Loucy (cell line): ENCODE results near the gene DYNC2H1.

Source experiments
- H2AFZ ChIP-seq: fragments of 200-600 bp; sonication (generic); 2 replicates; pipeline ENCODE4 v1.6.0; 2016; ENCODE audit warnings: antibody characterized with exemption, mild to moderate bottlenecking, low read length, moderate library complexity
- H3F3A ChIP-seq: fragments of 200-600 bp; 2 replicates; pipeline ENCODE4 v1.6.0; 2016; ENCODE audit warnings: antibody characterized with exemption, low read depth, mild to moderate bottlenecking
- H3K27me3 ChIP-seq: fragments of 200-600 bp; sonication (generic); 2 replicates; pipeline ENCODE4 v1.6.1; 2014; ENCODE audit warnings: low read length, mild to moderate bottlenecking; ENCODE audit not compliant: insufficient read depth, poor library complexity, severe bottlenecking
- H3K36me3 ChIP-seq: fragments of 200-600 bp; sonication (generic); 2 replicates; pipeline ENCODE4 v1.6.1; 2016; ENCODE audit warnings: low read length; ENCODE audit not compliant: insufficient read depth
- H3K4me1 ChIP-seq: fragments of 200-600 bp; sonication (generic); 2 replicates; pipeline ENCODE4 v1.5.1; 2014; ENCODE audit warnings: low read length, mild to moderate bottlenecking; ENCODE audit not compliant: insufficient read depth, poor library complexity, severe bottlenecking
- H3K4me2 ChIP-seq: fragments of 200-600 bp; sonication (generic); 2 replicates; pipeline ENCODE4 v1.6.0; 2014; ENCODE audit warnings: antibody characterized with exemption, low read length, low read depth, mild to moderate bottlenecking; ENCODE audit not compliant: poor library complexity, severe bottlenecking
- H3K4me3 ChIP-seq: fragments of 200-600 bp; sonication (generic); 2 replicates; pipeline ENCODE4 v1.5.1; 2014; ENCODE audit warnings: low read length, mild to moderate bottlenecking, mixed read lengths; ENCODE audit not compliant: poor library complexity, severe bottlenecking
- H3K79me2 ChIP-seq: fragments of 200-600 bp; sonication (generic); 2 replicates; pipeline ENCODE4 v1.6.1; 2014; ENCODE audit warnings: low read length; ENCODE audit not compliant: insufficient read depth
- H3K9ac ChIP-seq: fragments of 200-600 bp; sonication (generic); 2 replicates; pipeline ENCODE4 v1.6.0; 2014; ENCODE audit warnings: mild to moderate bottlenecking, low read depth, low read length, moderate library complexity; ENCODE audit not compliant: poor library complexity, severe bottlenecking
- H3K9me2 ChIP-seq: fragments of 200-600 bp; sonication (generic); replicated peaks from 2 replicates; pipeline ENCODE4 v1.6.1; 2016; ENCODE audit warnings: low read depth, low read length, mixed read lengths
- H3K9me3 ChIP-seq: fragments of 200-600 bp; sonication (generic); 2 replicates; pipeline ENCODE4 v1.6.1; 2014; ENCODE audit warnings: mild to moderate bottlenecking, antibody characterized with exemption, low read length, low read depth; ENCODE audit not compliant: insufficient read depth
- H4K20me1 ChIP-seq: fragments of 200-600 bp; sonication (generic); 2 replicates; pipeline ENCODE4 v1.6.0; 2014; ENCODE audit warnings: antibody characterized with exemption, low read length, mild to moderate bottlenecking; ENCODE audit not compliant: insufficient read depth, poor library complexity, severe bottlenecking
- CTCF ChIP-seq: fragments of 200-600 bp; sonication (generic); conservative IDR thresholded peaks from 2 replicates; pipeline ENCODE4 v1.5.1; 2014; ENCODE audit warnings: mild to moderate bottlenecking, antibody characterized with exemption, low read length
- EZH2phosphoT487 ChIP-seq: fragments of 200-600 bp; IDR thresholded peaks from 2 replicates; pipeline ENCODE4 v1.6.1; 2018; ENCODE audit warnings: antibody characterized with exemption, mild to moderate bottlenecking, moderate library complexity, borderline replicate concordance

Gene DYNC2H1

GRCh38 chr11:103315248-103315647 lies 206.0 kb downstream of the DYNC2H1 start:
- H3K4me3 ChIP-seq, result no peak overlapping the region
- H3F3A ChIP-seq, result no peaks in the 10 kb centered on the region
- no peak overlapping the region for H3K4me2 ChIP-seq
- H3K27me3 ChIP-seq, result no peaks in the 10 kb centered on the region
- H4K20me1 ChIP-seq, result no peaks in the 10 kb centered on the region
- H3K9me2 ChIP-seq, result no peaks in the 10 kb centered on the region
- H3K9ac ChIP-seq, result no peak overlapping the region
- no peaks in the 10 kb centered on the region for H3K4me1 ChIP-seq
- H3K79me2 ChIP-seq, result no peaks in the 10 kb centered on the region
- H3K36me3 ChIP-seq, result no peaks in the 10 kb centered on the region
- no peaks in the 10 kb centered on the region for H3K9me3 ChIP-seq
- no peak for TF ChIP-seq CTCF
- TF ChIP-seq EZH2phosphoT487, result no peak
- no peak overlapping the region for H2AFZ ChIP-seq

GRCh38 chr11:103317118-103317517 lies 207.9 kb downstream of the DYNC2H1 start:
- Histone ChIP-seq H2AFZ (no peak overlapping the region), H3K4me2 (no peak overlapping the region), H3K9me3 (no peaks in the 10 kb centered on the region), H3K79me2 (no peaks in the 10 kb centered on the region), H3K9me2 (no peaks in the 10 kb centered on the region), H3K27me3 (no peaks in the 10 kb centered on the region), H4K20me1 (no peaks in the 10 kb centered on the region), H3K9ac (no peak overlapping the region), H3K4me1 (no peaks in the 10 kb centered on the region), H3K4me3 (no peak overlapping the region), H3F3A (no peaks in the 10 kb centered on the region), H3K36me3 (no peaks in the 10 kb centered on the region)
- no peak for TF ChIP-seq EZH2phosphoT487
- no peak for TF ChIP-seq CTCF

- Histone ChIP-seq H3F3A (no peaks in the 10 kb centered on the region), H3K9me2 (no peaks in the 10 kb centered on the region), H3K4me2 (no peak overlapping the region), H3K79me2 (no peaks in the 10 kb centered on the region), H3K9me3 (no peaks in the 10 kb centered on the region), H3K27me3 (no peaks in the 10 kb centered on the region), H4K20me1 (no peaks in the 10 kb centered on the region), H2AFZ (no peak overlapping the region), H3K4me1 (peaks cover 10% of the 10 kb centered on the region), H3K36me3 (no peaks in the 10 kb centered on the region), H3K4me3 (no peak overlapping the region), H3K9ac (no peak overlapping the region)
- TF ChIP-seq CTCF, result no peak
Observed at GRCh38 chr11:103322821-103323220, 213.6 kb downstream of the DYNC2H1 start.
